HG03135 (cell line): ENCODE results near the gene PALM3.

Source experiments
- ATAC-seq: cut with Tn5 transposase; IDR thresholded peaks from one replicate; pipeline ENCODE4 v1.9.1; 2021; ENCODE audit warnings: mild to moderate bottlenecking, moderate library complexity; ENCODE audit not compliant: unreplicated experiment

Gene PALM3

GRCh38 chr19:14089662-14090508, 28.0 kb upstream of the PALM3 start:
- no peak for ATAC-seq

DNA sequence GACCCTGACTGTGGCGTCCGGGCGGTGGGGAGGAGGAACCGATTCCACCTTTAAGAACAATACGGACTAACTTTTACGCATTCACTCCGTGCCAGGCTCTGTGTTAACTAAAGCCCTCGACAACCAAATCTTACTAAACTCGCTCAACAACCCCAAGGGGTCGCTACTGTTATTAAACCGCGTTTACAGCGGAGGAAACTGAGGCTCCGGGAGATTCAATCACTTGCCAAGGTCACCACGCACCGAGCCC, 27.5 kb upstream of the PALM3 start:
- no peak for ATAC-seq

GRCh38 chr19:14088634-14089411, 26.9 kb upstream of the PALM3 start:
- ATAC-seq, result no peak

DNA sequence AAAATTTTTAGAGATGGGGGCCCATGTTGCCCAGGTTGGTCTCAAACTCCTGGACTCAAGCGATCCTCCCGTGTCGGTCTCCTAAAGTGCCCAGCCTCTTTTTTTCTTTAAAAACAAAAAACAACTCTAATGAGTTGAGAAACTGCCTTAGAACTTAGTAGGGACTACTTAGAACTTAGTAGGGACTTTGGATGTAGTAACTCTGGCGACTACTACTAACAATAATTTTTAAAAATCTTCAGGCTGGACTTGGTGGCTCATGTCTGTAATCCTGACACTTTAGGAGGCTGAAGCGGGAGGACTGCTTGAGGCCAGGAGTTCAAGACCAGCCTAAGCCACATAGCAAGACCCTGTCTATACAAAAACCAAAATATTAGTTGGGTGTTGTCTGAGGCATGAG, 24.2 kb upstream of the PALM3 start:
- no peak for ATAC-seq

DNA sequence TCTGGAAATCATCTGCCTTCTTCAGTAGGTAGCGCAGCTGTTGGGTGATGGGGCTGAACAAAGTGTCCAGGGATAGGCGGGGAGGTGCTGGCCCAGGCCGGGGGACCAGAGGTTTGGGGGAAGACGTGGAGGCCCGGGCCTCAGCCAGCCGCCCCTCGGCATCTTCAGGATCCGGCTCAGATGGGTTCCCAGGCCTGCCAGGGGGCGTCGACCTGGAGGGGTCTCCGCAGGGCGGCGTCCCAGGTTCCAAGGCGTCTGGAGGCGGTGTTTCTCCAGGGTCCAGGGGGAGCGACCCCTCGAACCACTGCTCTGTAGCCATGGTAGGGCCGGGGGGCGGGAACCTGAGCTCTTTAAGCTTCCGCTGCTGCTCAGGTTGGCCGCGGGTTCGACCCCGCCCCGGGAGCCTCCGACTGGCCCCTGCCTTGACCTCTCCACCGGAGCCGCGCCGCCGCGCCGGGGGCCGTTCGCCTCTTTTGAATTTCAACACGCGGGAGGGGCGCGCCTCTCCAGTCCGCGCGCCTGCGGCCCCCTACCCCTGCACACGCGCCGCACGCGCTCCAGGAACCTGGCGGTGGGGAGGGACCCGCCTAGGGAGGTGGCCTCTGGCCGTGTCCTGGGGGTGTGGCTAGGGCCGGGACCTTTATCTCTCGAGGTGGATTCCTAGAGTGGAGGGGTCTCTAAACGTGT, 23.6 kb upstream of the PALM3 start, which contains the start of gene C19orf67:
Gene C19orf67 (minus strand): TSS at position 475 of the 687 bp plus-strand sequence. CDS start 156 bp downstream, at position 319.
- no peak for ATAC-seq

- no peak for ATAC-seq
Measured at GRCh38 chr19:14082675-14082960, 20.7 kb upstream of the PALM3 start.

- peak; percentile 10 for ATAC-seq
Measured at GRCh38 chr19:14081797-14082674, 20.2 kb upstream of the PALM3 start.

GRCh38 chr19:14080887-14081796, 19.3 kb upstream of the PALM3 start:
- ATAC-seq, result peak; percentile 79

- no peak for ATAC-seq
Measured at GRCh38 chr19:14078411-14078810, 16.5 kb upstream of the PALM3 start.

DNA sequence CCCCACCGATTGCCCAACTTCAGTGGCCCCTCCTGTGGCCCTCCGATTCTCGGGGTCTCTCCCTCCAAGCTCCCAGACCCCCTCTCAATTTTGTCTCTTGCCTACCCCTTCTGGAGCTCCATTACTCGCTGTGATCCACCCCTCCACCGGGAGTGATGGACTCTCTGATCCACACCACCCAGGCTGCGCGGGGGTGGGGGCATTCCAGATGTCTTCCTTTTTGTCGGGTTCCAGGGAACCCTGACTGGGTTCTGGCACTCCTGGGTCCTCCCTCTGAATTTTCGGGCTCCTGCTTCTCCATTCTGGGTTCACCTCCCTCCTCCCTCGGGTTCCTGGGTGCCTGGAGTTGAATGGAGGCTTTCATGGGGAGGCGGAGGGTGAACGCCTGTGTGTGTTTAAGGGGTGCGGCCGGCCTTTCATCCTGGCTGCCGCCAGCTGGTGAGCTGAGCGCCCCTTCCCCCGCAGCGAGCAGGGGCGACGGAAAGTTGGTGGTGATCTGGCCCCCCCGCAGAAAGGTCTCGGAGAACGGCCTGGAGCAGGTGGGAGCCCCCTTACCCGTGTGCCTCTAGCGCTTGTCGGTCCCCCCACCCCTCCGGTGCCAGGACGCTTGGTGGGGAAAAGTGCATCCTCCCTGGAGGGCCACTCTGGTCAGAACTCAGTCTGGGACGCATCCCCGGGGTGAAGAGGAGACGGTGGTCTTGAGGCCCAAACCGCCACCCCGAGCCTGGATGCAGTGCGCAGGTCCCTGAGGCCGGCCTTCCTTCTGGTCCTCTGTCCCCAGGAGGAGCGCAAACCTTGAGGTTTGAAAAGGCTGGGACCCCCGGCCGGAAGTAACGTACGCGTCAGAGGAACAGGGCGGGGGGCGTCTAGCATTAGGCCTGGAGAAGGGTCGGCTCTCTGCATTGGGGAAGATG, 12.3 kb upstream of the PALM3 start:
- ATAC-seq, result no peak

- peak; percentile 41 for ATAC-seq
Measured at GRCh38 chr19:14073261-14073924, 11.5 kb upstream of the PALM3 start.

- no peak for ATAC-seq
Measured at GRCh38 chr19:14072535-14073260, 10.8 kb upstream of the PALM3 start, which contains the start of gene MISP3. TSS of gene MISP3 (plus strand) at chr19:14072786. CDS start at chr19:14073310, 524 bp downstream.

DNA sequence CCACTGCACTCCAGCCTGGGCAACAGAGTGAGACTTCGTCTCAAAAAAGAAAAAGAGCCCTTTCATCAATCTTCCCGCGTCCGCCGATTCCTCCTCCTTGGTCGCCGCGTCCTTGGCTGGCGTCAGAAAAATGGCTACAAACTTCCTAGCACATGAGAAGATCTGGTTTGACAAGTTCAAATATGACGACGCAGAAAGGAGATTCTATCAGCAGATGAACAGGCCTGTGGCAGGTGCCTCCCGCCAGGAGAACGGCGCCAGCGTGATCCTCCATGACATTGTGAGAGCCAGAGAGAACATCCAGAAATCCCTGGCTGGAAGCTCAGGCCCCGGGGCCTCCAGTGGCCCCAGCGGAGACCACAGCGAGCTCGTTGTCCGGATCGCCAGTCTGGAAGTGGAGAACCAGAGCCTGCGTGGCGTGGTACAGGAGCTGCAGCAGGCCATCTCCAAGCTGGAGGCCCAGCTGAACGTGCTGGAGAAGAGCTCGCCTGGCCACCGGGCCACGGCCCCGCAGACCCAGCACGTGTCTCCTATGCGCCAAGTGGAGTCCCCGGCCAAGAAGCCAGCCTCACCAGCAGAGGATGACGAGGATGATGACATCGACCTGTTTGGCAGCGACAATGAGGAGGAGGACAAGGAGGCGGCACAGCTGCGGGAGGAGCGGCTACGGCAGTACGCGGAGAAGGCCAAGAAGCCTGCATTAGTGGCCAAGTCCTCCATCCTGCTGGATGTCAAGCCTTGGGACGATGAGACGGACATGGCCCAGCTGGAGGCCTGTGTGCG, 8.6 kb upstream of the PALM3 start:
- ATAC-seq, result no peak

DNA sequence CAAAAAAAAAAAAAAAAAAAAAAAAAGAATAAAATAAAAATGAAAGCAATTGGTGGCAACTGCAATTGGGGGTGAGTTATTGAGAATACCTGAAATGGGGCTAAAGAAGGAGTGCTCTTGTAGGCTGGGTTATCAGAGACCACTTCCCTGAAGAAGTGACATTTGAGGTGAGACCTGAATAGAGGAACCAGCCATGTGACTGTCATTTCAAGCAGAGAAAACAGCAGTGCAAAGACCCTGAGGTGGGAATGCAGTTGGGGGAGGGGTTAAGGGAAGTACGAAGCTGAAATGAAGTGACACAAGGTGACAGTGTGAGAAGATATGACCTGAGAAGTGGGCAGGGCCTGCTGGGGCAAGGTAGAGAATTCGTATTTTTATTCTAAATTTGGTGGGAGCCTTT, 4.3 kb upstream of the PALM3 start:
- no peak for ATAC-seq

DNA sequence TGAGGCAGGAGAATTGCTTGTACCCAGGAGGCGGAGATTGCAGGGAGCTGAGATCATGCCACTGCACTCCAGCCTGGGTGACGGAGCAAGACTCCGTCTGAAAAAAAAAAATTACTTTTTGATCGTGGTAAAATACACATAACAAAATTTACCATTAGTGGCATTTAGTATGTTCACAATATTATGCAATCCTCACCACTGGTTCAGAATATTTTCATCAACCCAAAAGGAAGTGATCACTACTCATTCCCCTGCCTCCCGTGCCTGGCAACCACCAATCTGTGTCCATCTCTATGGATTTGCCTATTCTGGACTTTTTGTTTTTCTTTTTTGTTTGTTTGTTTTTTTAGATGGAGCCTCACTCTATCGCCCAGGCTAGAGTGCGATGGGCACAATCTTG, 1.2 kb upstream of the PALM3 start:
- ATAC-seq, result no peak

GRCh38 chr19:14062558-14062855, 631 bp upstream of the PALM3 start:
- ATAC-seq, result no peak
